NT2/D1 (cell line): ENCODE data around the gene ADORA1.

Source experiments
- SUZ12 ChIP-seq: IDR thresholded peaks from 2 replicates; pipeline ENCODE4 v1.6.1; 2011; ENCODE audit not compliant: insufficient read length, insufficient read depth; ENCODE audit errors: extremely low read depth
- YY1 ChIP-seq: IDR thresholded peaks from 2 replicates; pipeline ENCODE4 v1.6.1; 2011; ENCODE audit not compliant: insufficient read length, insufficient read depth
- ZNF274 ChIP-seq: IDR thresholded peaks from 2 replicates; pipeline ENCODE4 v1.6.1; 2011; ENCODE audit warnings: mild to moderate bottlenecking, low read depth, low read length

GRCh38 chr1:203100516-203100869, 27.0 kb upstream of the ADORA1 start:
- TF ChIP-seq ZNF274 (no peak), SUZ12 (no peak), YY1 (no peak)
